Measurements from ENCODE around the gene PKIG. TPM values are rescaled to one million over a fixed set of nuclear protein-coding genes. Genes with fewer than 3 reads are reported as not detected.

Gene PKIG
- total and polyA plus RNA-seq, 2 donors (not counting 3 experiments of a cell fraction or from before 2014, with no cell fraction given), result 135 to 167 TPM

DNA sequence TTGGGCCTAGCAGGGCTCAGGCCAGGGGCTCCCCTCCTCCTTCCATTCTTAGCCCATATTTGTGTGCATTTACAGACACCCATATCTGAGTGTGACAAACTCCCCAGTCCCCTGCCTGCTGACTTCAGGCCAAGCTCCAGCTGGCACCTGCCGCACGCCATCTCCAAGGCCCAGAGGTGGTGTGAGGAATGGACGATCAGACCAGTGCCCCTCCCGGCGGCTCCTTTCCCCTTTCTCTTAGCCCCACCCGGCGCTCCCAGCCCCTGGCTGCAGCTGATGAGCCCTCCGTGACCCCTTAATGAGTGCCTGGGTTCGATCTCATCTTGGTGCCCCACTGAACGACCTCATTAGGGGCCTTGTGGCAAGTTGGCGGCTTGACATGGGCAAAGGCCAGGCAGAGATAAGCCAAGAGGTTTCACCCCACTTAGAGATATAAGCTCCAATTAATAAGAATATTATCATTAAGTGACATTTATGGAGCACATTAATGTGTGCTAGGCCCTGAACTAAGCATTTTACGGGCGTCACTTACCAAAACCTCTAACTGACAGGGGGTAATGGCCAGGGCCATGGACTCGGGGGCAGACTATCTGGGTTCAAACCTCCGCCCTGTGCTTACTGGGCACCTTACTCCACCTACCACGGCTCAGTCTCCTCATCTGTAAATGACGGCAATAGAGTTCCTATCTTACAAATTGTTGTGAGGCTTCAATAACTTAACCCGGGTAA is 51.7 kb downstream of the PKIG start:
- TF ChIP-seq POLR2AphosphoS5 (IDR thresholded peaks at IDR 0.05; ENCODE audit: insufficient read depth, low read depth, low read length) (no peak), MYC (IDR thresholded peaks at IDR 0.05; ENCODE audit: low read depth, low read length) (no peak), GATA2 (IDR thresholded peaks at IDR 0.05; ENCODE audit: insufficient read depth, insufficient read length, low read depth, low read length) (no peak), JUN (IDR thresholded peaks at IDR 0.05; ENCODE audit: borderline replicate concordance, insufficient read depth, insufficient read length, low read depth) (no peak), CTCF (IDR thresholded peaks at IDR 0.05; ENCODE audit: extremely low read depth in 1 of 2, insufficient read depth in 1 of 2, low read depth in 1 of 2, low read length in 2 of 2) (no peak), POLR2A (IDR thresholded peaks at IDR 0.05; ENCODE audit: low read depth, low read length) (no peak), MAX (IDR thresholded peaks at IDR 0.05; ENCODE audit: insufficient read depth, insufficient read length) (no peak), EZH2 (IDR thresholded peaks at IDR 0.05; ENCODE audit: borderline replicate concordance, low read depth, low read length, severe bottlenecking) (no peak), FOS (IDR thresholded peaks at IDR 0.05; ENCODE audit: borderline replicate concordance, insufficient read depth, low read length) (no peak)
- Histone ChIP-seq H2AFZ (ENCODE audit: low read depth, low read length) (no peak overlapping the region), H3K9me1 (replicated peaks; ENCODE audit: control insufficient read depth, extremely low read depth, insufficient read depth, low read length) (no peaks in the 10 kb centered on the region), H3K4me2 (ENCODE audit: insufficient read depth, low read length) (no peak overlapping the region), H3K9ac (replicated peaks; ENCODE audit: extremely low read depth, insufficient read depth, low read length) (no peak overlapping the region), H3K4me1 (ENCODE audit: control insufficient read depth, extremely low read depth, insufficient read depth, low read length) (no peaks in the 10 kb centered on the region), H3K9me3 (replicated peaks; ENCODE audit: control insufficient read depth, insufficient read depth, low read length) (no peaks in the 10 kb centered on the region), H4K20me1 (replicated peaks; ENCODE audit: control insufficient read depth, extremely low read depth, insufficient read depth, low read length) (no peaks in the 10 kb centered on the region), H3K79me2 (ENCODE audit: control insufficient read depth, insufficient read depth, low read length) (no peaks in the 10 kb centered on the region), H3K4me3 (replicated peaks in 1 of 3; ENCODE audit: insufficient read depth in 1 of 3, low read depth in 1 of 3, low read length in 3 of 3) (no peak overlapping the region), H3K27me3 (ENCODE audit: control insufficient read depth in 2 of 2, insufficient read depth in 2 of 2, low read length in 2 of 2) (no peaks in the 10 kb centered on the region), H3K36me3 (ENCODE audit: control insufficient read depth in 2 of 2, extremely low read depth in 1 of 2, insufficient read depth in 2 of 2, low read length in 2 of 2) (peaks cover 0 to 2% of the 10 kb centered on the region in 2 experiments), H3K27ac (ENCODE audit: insufficient read depth, low read depth, low read length) (no peak overlapping the region)
- BruUV-seq (replicated peaks), result no TSS peak
- DNase-seq (ENCODE audit: low read depth, low spot score) (no peak), FAIRE-seq (no peak)
- CTCF ChIA-PET, result interaction anchor here (1.0 to 1.6 kb wide), 2 partner anchors 9 to 14 kb away, joined by 3 to 4 read pairs; no protein-coding TSS in a partner anchor
- dilution Hi-C loops (cut with MboI; ENCODE audit: extremely low pct_ligation_motif_present, low sequenced_read_pairs), result no loop called here
- POLR2A ChIA-PET, result no interaction called here
- intact Hi-C loops (cut with micrococcal nuclease), result no loop called here
